Measurements from ENCODE around the gene EEF1AKMT2.

DNA sequence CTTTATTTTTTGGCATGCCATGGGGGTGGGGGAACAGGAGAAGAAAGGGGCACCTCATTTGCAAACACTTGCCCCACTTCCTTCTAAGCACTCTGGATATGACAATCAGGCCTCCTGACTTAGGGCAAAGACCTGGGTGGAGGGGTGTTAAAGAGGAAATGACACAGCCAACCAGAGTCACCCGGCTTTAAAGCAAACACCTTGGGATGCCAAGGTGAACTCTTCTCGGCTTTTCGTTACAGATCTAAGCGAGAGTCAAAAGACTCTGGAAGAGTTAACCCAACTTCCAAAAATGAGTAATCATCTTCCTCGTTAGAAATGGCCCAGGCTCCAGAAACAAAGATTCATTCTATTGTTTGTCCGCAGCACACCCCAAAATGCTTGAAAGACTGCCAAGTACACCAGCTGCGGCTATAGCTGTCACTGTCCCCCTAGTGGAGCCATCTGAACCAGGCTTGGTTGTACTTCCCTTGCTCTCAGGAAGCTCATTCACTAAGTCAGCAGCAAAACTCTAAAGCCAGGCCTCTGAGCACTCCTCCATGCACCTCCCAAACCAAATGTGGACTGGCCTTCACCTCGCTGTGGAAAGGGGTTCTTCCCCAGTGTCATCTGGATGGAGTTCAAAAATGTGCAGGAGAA lies 72.4 kb downstream of the EEF1AKMT2 start:
- TF ChIP-seq, protein P1, sequence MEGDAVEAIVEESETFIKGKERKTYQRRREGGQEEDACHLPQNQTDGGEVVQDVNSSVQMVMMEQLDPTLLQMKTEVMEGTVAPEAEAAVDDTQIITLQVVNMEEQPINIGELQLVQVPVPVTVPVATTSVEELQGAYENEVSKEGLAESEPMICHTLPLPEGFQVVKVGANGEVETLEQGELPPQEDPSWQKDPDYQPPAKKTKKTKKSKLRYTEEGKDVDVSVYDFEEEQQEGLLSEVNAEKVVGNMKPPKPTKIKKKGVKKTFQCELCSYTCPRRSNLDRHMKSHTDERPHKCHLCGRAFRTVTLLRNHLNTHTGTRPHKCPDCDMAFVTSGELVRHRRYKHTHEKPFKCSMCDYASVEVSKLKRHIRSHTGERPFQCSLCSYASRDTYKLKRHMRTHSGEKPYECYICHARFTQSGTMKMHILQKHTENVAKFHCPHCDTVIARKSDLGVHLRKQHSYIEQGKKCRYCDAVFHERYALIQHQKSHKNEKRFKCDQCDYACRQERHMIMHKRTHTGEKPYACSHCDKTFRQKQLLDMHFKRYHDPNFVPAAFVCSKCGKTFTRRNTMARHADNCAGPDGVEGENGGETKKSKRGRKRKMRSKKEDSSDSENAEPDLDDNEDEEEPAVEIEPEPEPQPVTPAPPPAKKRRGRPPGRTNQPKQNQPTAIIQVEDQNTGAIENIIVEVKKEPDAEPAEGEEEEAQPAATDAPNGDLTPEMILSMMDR (conservative IDR thresholded peaks at IDR 0.05), result peak; percentile 51; the same call in 1 of the 2 replicates
- no peak for TF ChIP-seq EZH2 (IDR thresholded peaks at IDR 0.05; ENCODE audit: low read depth)

All from PC-9 (cell line).